MCF 10A (cell line): Measurements from ENCODE around the gene RARG. TPM values are rescaled to one million over a fixed set of nuclear protein-coding genes. Genes with fewer than 3 reads are reported as not detected.

ENCODE experiments used
- BruUV-seq: library from RNA; stranded (reverse); fragments of 400-500 nt; replicated peaks from 2 replicates; lab custom pipeline; 2021; lab: Mats Ljungman, UMichigan
- CTCF ChIA-PET: fragments of 300-600 bp; sonication (Branson Sonifier 250); formaldehyde crosslinking; extraction: SDS; loops from one replicate; lab custom pipeline; 2021; ENCODE audit warnings: antibody characterized with exemption, inconsistent platforms; lab: Yijun Ruan, JAX
- POLR2A ChIA-PET: fragments of 300-600, 350-650 bp; sonication (Branson Sonifier 250); formaldehyde crosslinking; extraction: SDS; loops from one replicate; lab custom pipeline; 2020; ENCODE audit warnings: antibody characterized with exemption, inconsistent platforms; lab: Yijun Ruan, JAX
- DNase-seq: peaks from one replicate; pipeline ENCODE4 v3.0.0-alpha.2; 2018; ENCODE audit not compliant: unreplicated experiment
- H3K27ac Mint-ChIP-seq: one replicate; pipeline ENCODE4 v1.8.0; 2022; ENCODE audit warnings: mild to moderate bottlenecking, low read depth, mixed read lengths; ENCODE audit not compliant: unreplicated experiment
- H3K27me3 Mint-ChIP-seq: one replicate; pipeline ENCODE4 v1.8.0; 2022; ENCODE audit warnings: mixed read lengths; ENCODE audit not compliant: insufficient read depth, unreplicated experiment
- H3K36me3 Mint-ChIP-seq: one replicate; pipeline ENCODE4 v1.8.0; 2022; ENCODE audit warnings: mild to moderate bottlenecking, moderate library complexity, mixed read lengths; ENCODE audit not compliant: insufficient read depth, unreplicated experiment
- H3K4me1 Mint-ChIP-seq: one replicate; pipeline ENCODE4 v1.8.0; 2022; ENCODE audit warnings: mixed read lengths; ENCODE audit not compliant: insufficient read depth, unreplicated experiment
- H3K4me3 Mint-ChIP-seq: one replicate; pipeline ENCODE4 v1.8.0; 2022; ENCODE audit warnings: mild to moderate bottlenecking, moderate library complexity, mixed read lengths; ENCODE audit not compliant: unreplicated experiment
- H3K9me3 Mint-ChIP-seq: one replicate; pipeline ENCODE4 v1.8.0; 2022; ENCODE audit warnings: mixed read lengths; ENCODE audit not compliant: unreplicated experiment
- intact Hi-C: fragments of 100-400 bp; cut with micrococcal nuclease; formaldehyde crosslinking; loops from 2 replicates; pipeline ENCODE4 v1.14.1; 2022
- total RNA-seq: library from RNA; stranded (reverse); gene quantifications from 2 replicates; pipeline ENCODE4 v1.2.3, GENCODE V29; 2022
- TF ChIP-seq, protein P1 (sequence below): fragments of 200-600 bp; IDR thresholded peaks from one replicate; pipeline ENCODE4 v1.8.0; 2022; ENCODE audit warnings: antibody characterized with exemption, mild to moderate bottlenecking; ENCODE audit not compliant: unreplicated experiment

Gene RARG
- total RNA-seq, 1 experiment from 2014 or later, result 43.7 TPM

DNA sequence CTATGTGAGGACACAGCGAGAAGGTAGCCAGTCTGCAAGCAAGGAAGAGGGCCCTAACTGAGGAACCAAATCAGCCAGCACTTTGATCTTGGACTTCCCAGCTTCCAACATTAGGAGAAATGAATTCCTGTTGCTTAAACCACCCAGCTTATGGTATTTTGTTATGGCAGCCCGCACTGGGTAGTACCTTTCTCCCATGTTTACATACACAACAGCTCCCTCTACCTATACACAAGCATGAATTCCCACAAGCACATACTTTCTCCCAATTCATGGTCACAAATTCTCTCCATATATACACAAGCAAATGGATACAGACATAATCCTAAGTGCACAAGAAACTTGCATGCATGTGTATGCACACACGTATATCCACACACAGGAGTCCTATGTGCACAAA lies 32.3 kb downstream of the RARG start:
- Mint-ChIP-seq H3K9me3 (no peaks in the 10 kb centered on the region), H3K4me3 (no peak overlapping the region), H3K36me3 (no peaks in the 10 kb centered on the region), H3K4me1 (peaks cover 21% of the 10 kb centered on the region), H3K27ac (no peak overlapping the region), H3K27me3 (no peaks in the 10 kb centered on the region)
- intact Hi-C loops, result no loop called here
- DNase-seq, result no peak
- TF ChIP-seq, protein P1, sequence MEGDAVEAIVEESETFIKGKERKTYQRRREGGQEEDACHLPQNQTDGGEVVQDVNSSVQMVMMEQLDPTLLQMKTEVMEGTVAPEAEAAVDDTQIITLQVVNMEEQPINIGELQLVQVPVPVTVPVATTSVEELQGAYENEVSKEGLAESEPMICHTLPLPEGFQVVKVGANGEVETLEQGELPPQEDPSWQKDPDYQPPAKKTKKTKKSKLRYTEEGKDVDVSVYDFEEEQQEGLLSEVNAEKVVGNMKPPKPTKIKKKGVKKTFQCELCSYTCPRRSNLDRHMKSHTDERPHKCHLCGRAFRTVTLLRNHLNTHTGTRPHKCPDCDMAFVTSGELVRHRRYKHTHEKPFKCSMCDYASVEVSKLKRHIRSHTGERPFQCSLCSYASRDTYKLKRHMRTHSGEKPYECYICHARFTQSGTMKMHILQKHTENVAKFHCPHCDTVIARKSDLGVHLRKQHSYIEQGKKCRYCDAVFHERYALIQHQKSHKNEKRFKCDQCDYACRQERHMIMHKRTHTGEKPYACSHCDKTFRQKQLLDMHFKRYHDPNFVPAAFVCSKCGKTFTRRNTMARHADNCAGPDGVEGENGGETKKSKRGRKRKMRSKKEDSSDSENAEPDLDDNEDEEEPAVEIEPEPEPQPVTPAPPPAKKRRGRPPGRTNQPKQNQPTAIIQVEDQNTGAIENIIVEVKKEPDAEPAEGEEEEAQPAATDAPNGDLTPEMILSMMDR, result no peak
- no TSS peak for BruUV-seq
- ChIA-PET POLR2A (interaction anchor here (0.7 kb wide), 1 partner anchor 12 kb away, joined by 3 read pairs; no protein-coding TSS in a partner anchor), CTCF (interaction anchor here (0.5 to 1.7 kb wide), 6 partner anchors 9 to 353 kb away, joined by 3 to 9 read pairs (median 3); no protein-coding TSS in a partner anchor)

- TF ChIP-seq, protein P1, result no peak
- BruUV-seq, result no TSS peak
- no peak for DNase-seq
- no peaks in the 10 kb centered on the region for H3K27me3 Mint-ChIP-seq
- intact Hi-C loops, result no loop called here
- H3K27ac Mint-ChIP-seq, result no peak overlapping the region
- H3K4me3 Mint-ChIP-seq, result no peak overlapping the region
- ChIA-PET POLR2A (no interaction called here), CTCF (interaction anchor here (1.1 to 1.5 kb wide), 5 partner anchors 8 to 99 kb away, joined by 3 to 4 read pairs (median 3); a partner anchor contains a TSS)
- peaks cover 21% of the 10 kb centered on the region for H3K4me1 Mint-ChIP-seq
- no peaks in the 10 kb centered on the region for H3K36me3 Mint-ChIP-seq
- H3K9me3 Mint-ChIP-seq, result no peaks in the 10 kb centered on the region
Measured at GRCh38 chr12:53198486-53199110, 33.4 kb downstream of the RARG start.

GRCh38 chr12:53197011-53197640 lies 34.9 kb downstream of the RARG start:
- CTCF ChIA-PET, result interaction anchor here (0.5 to 1.9 kb wide), 4 partner anchors 124 to 210 kb away, joined by 3 to 8 read pairs (median 4); partner anchors contain the start of gene AAAS
- TF ChIP-seq, protein P1, result no peak
- intact Hi-C loops, result no loop called here
- Mint-ChIP-seq H3K4me1 (peaks cover 21% of the 10 kb centered on the region), H3K27me3 (no peaks in the 10 kb centered on the region), H3K27ac (no peak overlapping the region), H3K36me3 (peaks cover 4% of the 10 kb centered on the region), H3K9me3 (no peaks in the 10 kb centered on the region), H3K4me3 (no peak overlapping the region)
- DNase-seq, result no peak
- BruUV-seq, result no TSS peak
- POLR2A ChIA-PET, result interaction anchor here (0.7 kb wide), 1 partner anchor 36 kb away, joined by 3 read pairs; no protein-coding TSS in a partner anchor

- Mint-ChIP-seq H3K4me3 (no peak overlapping the region), H3K27ac (no peak overlapping the region), H3K27me3 (no peaks in the 10 kb centered on the region), H3K4me1 (peaks cover 21% of the 10 kb centered on the region), H3K36me3 (peaks cover 10% of the 10 kb centered on the region), H3K9me3 (no peaks in the 10 kb centered on the region)
- BruUV-seq, result no TSS peak
- TF ChIP-seq, protein P1, result no peak
- intact Hi-C loops, result no loop called here
- no peak for DNase-seq
- ChIA-PET POLR2A (interaction anchor here (0.7 to 2.0 kb wide), 2 partner anchors 16 to 36 kb away, joined by 3 to 10 read pairs; partner anchors contain the start of genes CSAD and ZNF740), CTCF (interaction anchor here (0.5 to 1.9 kb wide), 2 partner anchors 131 to 211 kb away, joined by 4 to 8 read pairs; no protein-coding TSS in a partner anchor)
Measured at GRCh38 chr12:53196486-53196885, 35.5 kb downstream of the RARG start.
